ENCODE measurements around the gene DPP8. TPM values are rescaled to one million over a fixed set of nuclear protein-coding genes. Genes with fewer than 3 reads are reported as not detected.
A peak's percentile ranks its signal among the peaks of the same experiment; 100 is the strongest.

DPP8 gene
- total RNA-seq, 5 donors from 2014 or later (not counting 1 experiment from before 2014, with no cell fraction given), result 43.9 to 56.5 (median 49.9) TPM

GRCh38 chr15:65540314-65540713 is 22.8 kb upstream of the DPP8 start:
- no peak overlapping the region for H3K4me3 ChIP-seq (ENCODE audit: control insufficient read depth in 1 of 2, extremely low read depth in 1 of 2, low read length in 1 of 2)
- Mint-ChIP-seq H3K4me3 (no peak overlapping the region), H3K27ac (no peak overlapping the region), H3K4me1 (peaks cover 26 to 33% (median 26%) of the 10 kb centered on the region in 3 donors), H3K36me3 (peaks cover 5% of the 10 kb centered on the region), H3K27me3 (no peaks in the 10 kb centered on the region), H3K9me3 (no peaks in the 10 kb centered on the region)
- H3K9me3 ChIP-seq, result no peaks in the 10 kb centered on the region
- CTCF ChIA-PET, result no interaction called here
- DNase-seq (no peak), ATAC-seq (replicated peaks in 1 of 4) (no peak)
- WGBS (ENCODE audit: insufficient coverage), result 100% methylated on average over 1 of the region's 1 CpG
- H3K36me3 ChIP-seq (ENCODE audit: control insufficient read depth in 2 of 2, extremely low read depth in 1 of 2, insufficient read depth in 1 of 2, low read length in 1 of 2), result no peaks in the 10 kb centered on the region
- POLR2A ChIA-PET, result no interaction called here
- no peaks in the 10 kb centered on the region for H3K4me1 ChIP-seq (ENCODE audit: control insufficient read depth in 1 of 2, extremely low read depth in 1 of 2, insufficient read depth in 2 of 2, low read length in 2 of 2)
- no peaks in the 10 kb centered on the region for H3K27me3 ChIP-seq (replicated peaks in 1 of 2; ENCODE audit: control insufficient read depth in 2 of 2, extremely low read depth in 1 of 2, insufficient read depth in 2 of 2, low read length in 1 of 2)
- no peak overlapping the region for H3K27ac ChIP-seq (ENCODE audit: low read length)

- Mint-ChIP-seq H3K27me3 (no peaks in the 10 kb centered on the region), H3K27ac (no peak overlapping the region), H3K4me3 (no peak overlapping the region), H3K36me3 (peaks cover 14% of the 10 kb centered on the region), H3K9me3 (no peaks in the 10 kb centered on the region), H3K4me1 (peaks cover 42 to 51% (median 48%) of the 10 kb centered on the region in 3 donors)
- no peaks in the 10 kb centered on the region for H3K9me3 ChIP-seq
- no peak overlapping the region for H3K4me3 ChIP-seq (ENCODE audit: control insufficient read depth in 1 of 2, extremely low read depth in 1 of 2, low read length in 1 of 2)
- no CpG with 5 or more reads among the region's 4 CpGs for WGBS (ENCODE audit: insufficient coverage)
- peaks cover 4 to 12% of the 10 kb centered on the region in 2 experiments for H3K4me1 ChIP-seq (ENCODE audit: control insufficient read depth in 1 of 2, extremely low read depth in 1 of 2, insufficient read depth in 2 of 2, low read length in 2 of 2)
- ChIA-PET POLR2A (no interaction called here), CTCF (no interaction called here)
- no peaks in the 10 kb centered on the region for H3K27me3 ChIP-seq (replicated peaks in 1 of 2; ENCODE audit: control insufficient read depth in 2 of 2, extremely low read depth in 1 of 2, insufficient read depth in 2 of 2, low read length in 1 of 2)
- ATAC-seq (replicated peaks in 1 of 4) (no peak), DNase-seq (no peak)
- H3K27ac ChIP-seq (ENCODE audit: low read length), result no peak overlapping the region
- H3K36me3 ChIP-seq (ENCODE audit: control insufficient read depth in 2 of 2, extremely low read depth in 1 of 2, insufficient read depth in 1 of 2, low read length in 1 of 2), result no peaks in the 10 kb centered on the region
Measured at GRCh38 chr15:65535192-65535591, 17.7 kb upstream of the DPP8 start.

- Mint-ChIP-seq H3K27ac (no peak overlapping the region), H3K4me3 (peak overlapping the region in 2 of 3 donors; percentile 57 to 83), H3K4me1 (peaks cover 42 to 52% (median 45%) of the 10 kb centered on the region in 3 donors), H3K9me3 (no peaks in the 10 kb centered on the region), H3K27me3 (no peaks in the 10 kb centered on the region), H3K36me3 (peaks cover 12% of the 10 kb centered on the region)
- WGBS (ENCODE audit: insufficient coverage), result 78% methylated on average over 2 of the region's 5 CpGs
- no peaks in the 10 kb centered on the region for H3K36me3 ChIP-seq (ENCODE audit: control insufficient read depth in 2 of 2, extremely low read depth in 1 of 2, insufficient read depth in 1 of 2, low read length in 1 of 2)
- DNase-seq (no peak), ATAC-seq (replicated peaks in 1 of 4) (no peak)
- no peaks in the 10 kb centered on the region for H3K27me3 ChIP-seq (replicated peaks in 1 of 2; ENCODE audit: control insufficient read depth in 2 of 2, extremely low read depth in 1 of 2, insufficient read depth in 2 of 2, low read length in 1 of 2)
- H3K27ac ChIP-seq (ENCODE audit: low read length), result no peak overlapping the region
- peaks cover 4 to 19% of the 10 kb centered on the region in 2 experiments for H3K4me1 ChIP-seq (ENCODE audit: control insufficient read depth in 1 of 2, extremely low read depth in 1 of 2, insufficient read depth in 2 of 2, low read length in 2 of 2)
- CTCF ChIA-PET, result no interaction called here
- no peaks in the 10 kb centered on the region for H3K9me3 ChIP-seq
- POLR2A ChIA-PET, result no interaction called here
- H3K4me3 ChIP-seq (ENCODE audit: control insufficient read depth in 1 of 2, extremely low read depth in 1 of 2, low read length in 1 of 2), result no peak overlapping the region
Measured at GRCh38 chr15:65533057-65533756, 15.7 kb upstream of the DPP8 start.

- ATAC-seq (replicated peaks in 1 of 4) (no peak), DNase-seq (no peak)
- Mint-ChIP-seq H3K36me3 (peaks cover 9% of the 10 kb centered on the region), H3K27me3 (no peaks in the 10 kb centered on the region), H3K4me1 (peaks cover 39 to 47% (median 42%) of the 10 kb centered on the region in 3 donors), H3K4me3 (peak overlapping the region; percentile 31 to 83 (median 38)), H3K27ac (no peak overlapping the region), H3K9me3 (no peaks in the 10 kb centered on the region)
- H3K36me3 ChIP-seq (ENCODE audit: control insufficient read depth in 2 of 2, extremely low read depth in 1 of 2, insufficient read depth in 1 of 2, low read length in 1 of 2), result no peaks in the 10 kb centered on the region
- H3K4me3 ChIP-seq (ENCODE audit: control insufficient read depth in 1 of 2, extremely low read depth in 1 of 2, low read length in 1 of 2), result no peak overlapping the region
- no peak overlapping the region for H3K27ac ChIP-seq (ENCODE audit: low read length)
- H3K4me1 ChIP-seq (ENCODE audit: control insufficient read depth in 1 of 2, extremely low read depth in 1 of 2, insufficient read depth in 2 of 2, low read length in 2 of 2), result peaks cover 4 to 19% of the 10 kb centered on the region in 2 experiments
- WGBS (ENCODE audit: insufficient coverage), result no CpG with 5 or more reads among the region's 1 CpG
- CTCF ChIA-PET, result no interaction called here
- POLR2A ChIA-PET, result no interaction called here
- no peaks in the 10 kb centered on the region for H3K27me3 ChIP-seq (replicated peaks in 1 of 2; ENCODE audit: control insufficient read depth in 2 of 2, extremely low read depth in 1 of 2, insufficient read depth in 2 of 2, low read length in 1 of 2)
- no peaks in the 10 kb centered on the region for H3K9me3 ChIP-seq
Measured at GRCh38 chr15:65532738-65533051, 15.2 kb upstream of the DPP8 start.

GRCh38 chr15:65530318-65531111 is 13.0 kb upstream of the DPP8 start, which contains the start of gene HACD3:
Gene HACD3, plus strand, starts transcription at chr15:65530463. Its CDS starts 169 bp downstream, at chr15:65530632.
- peak; percentile 73 to 94 (median 84) for DNase-seq
- peaks cover 4 to 19% of the 10 kb centered on the region in 2 experiments for H3K4me1 ChIP-seq (ENCODE audit: control insufficient read depth in 1 of 2, extremely low read depth in 1 of 2, insufficient read depth in 2 of 2, low read length in 2 of 2)
- Mint-ChIP-seq H3K4me3 (peak within 1 kb of the TSS; percentile 82 to 89 (median 83)), H3K9me3 (no peaks in the 10 kb centered on the region), H3K36me3 (peaks cover 9% of the 10 kb centered on the region), H3K27me3 (no peaks in the 10 kb centered on the region), H3K27ac (peak within 1 kb of the TSS; percentile 79 to 93), H3K4me1 (peaks cover 37 to 47% (median 39%) of the 10 kb centered on the region in 3 donors)
- no peaks in the 10 kb centered on the region for H3K27me3 ChIP-seq (replicated peaks in 1 of 2; ENCODE audit: control insufficient read depth in 2 of 2, extremely low read depth in 1 of 2, insufficient read depth in 2 of 2, low read length in 1 of 2)
- H3K27ac ChIP-seq (ENCODE audit: low read length), result peak within 1 kb of the TSS; percentile 67
- H3K36me3 ChIP-seq (ENCODE audit: control insufficient read depth in 2 of 2, extremely low read depth in 1 of 2, insufficient read depth in 1 of 2, low read length in 1 of 2), result no peaks in the 10 kb centered on the region
- H3K9me3 ChIP-seq, result no peaks in the 10 kb centered on the region
- whole genome bisulfite sequencing (ENCODE audit: insufficient coverage), result under 1% methylated on average over 81 of the region's 88 CpGs
- ChIA-PET CTCF (interaction anchor here in 1 of 2 donors (0.5 to 1.3 kb wide), 6 partner anchors 12 to 887 kb away, joined by 3 to 7 read pairs (median 3); partner anchors contain the start of gene DPP8), POLR2A (interaction anchor here (0.5 to 0.7 kb wide), 3 partner anchors 12 to 268 kb away, joined by 3 to 4 read pairs (median 3); partner anchors contain the start of gene RNU5B-1 (in 1 of the 2))
- H3K4me3 ChIP-seq (ENCODE audit: control insufficient read depth in 1 of 2, extremely low read depth in 1 of 2, low read length in 1 of 2), result peak within 1 kb of the TSS; percentile 68 to 87
- ATAC-seq (replicated peaks in 1 of 4), result peak; percentile 97 to 99 (median 98)

GRCh38 chr15:65529762-65530317 is 12.4 kb upstream of the DPP8 start:
- 7% methylated on average over 6 of the region's 13 CpGs for WGBS (ENCODE audit: insufficient coverage)
- Histone ChIP-seq H3K27me3 (replicated peaks in 1 of 2; ENCODE audit: control insufficient read depth in 2 of 2, extremely low read depth in 1 of 2, insufficient read depth in 2 of 2, low read length in 1 of 2) (no peaks in the 10 kb centered on the region), H3K27ac (ENCODE audit: low read length) (peak overlapping the region; percentile 65), H3K4me3 (ENCODE audit: control insufficient read depth in 1 of 2, extremely low read depth in 1 of 2, low read length in 1 of 2) (peak overlapping the region; percentile 68 to 87), H3K4me1 (ENCODE audit: control insufficient read depth in 1 of 2, extremely low read depth in 1 of 2, insufficient read depth in 2 of 2, low read length in 2 of 2) (peaks cover 4 to 19% of the 10 kb centered on the region in 2 experiments), H3K9me3 (no peaks in the 10 kb centered on the region), H3K36me3 (ENCODE audit: control insufficient read depth in 2 of 2, extremely low read depth in 1 of 2, insufficient read depth in 1 of 2, low read length in 1 of 2) (no peaks in the 10 kb centered on the region)
- DNase-seq (no peak), ATAC-seq (replicated peaks in 1 of 4) (no peak)
- ChIA-PET CTCF (interaction anchor here in 1 of 2 donors (0.9 to 1.3 kb wide), 2 partner anchors 13 kb away, joined by 3 to 7 read pairs; partner anchors contain the start of gene DPP8), POLR2A (interaction anchor here (0.5 to 0.7 kb wide), 3 partner anchors 11 to 269 kb away, joined by 3 to 4 read pairs (median 3); partner anchors contain the start of gene RNU5B-1 (in 1 of the 2))
- Mint-ChIP-seq H3K36me3 (peaks cover 9% of the 10 kb centered on the region), H3K4me3 (peak overlapping the region; percentile 82 to 89 (median 83)), H3K9me3 (no peaks in the 10 kb centered on the region), H3K4me1 (peaks cover 35 to 44% (median 38%) of the 10 kb centered on the region in 3 donors), H3K27ac (peak overlapping the region; percentile 79 to 93), H3K27me3 (no peaks in the 10 kb centered on the region)

Measured in T-cell (primary cell).